GM23248 (cell line): ENCODE results near the gene BCAS1.

ENCODE experiments used
- EZH2 ChIP-seq: fragments of 200-600 bp; sonication (generic); IDR thresholded peaks from 2 replicates; pipeline ENCODE4 v1.6.1; 2018; ENCODE audit warnings: antibody characterized with exemption, mild to moderate bottlenecking; ENCODE audit not compliant: insufficient read depth, poor library complexity, severe bottlenecking
- EZH2phosphoT487 ChIP-seq: fragments of 200-600 bp; sonication (generic); IDR thresholded peaks from 2 replicates; pipeline ENCODE4 v1.6.1; 2018; ENCODE audit warnings: antibody characterized with exemption, moderate library complexity, mild to moderate bottlenecking, low read depth; ENCODE audit not compliant: insufficient read depth

DNA sequence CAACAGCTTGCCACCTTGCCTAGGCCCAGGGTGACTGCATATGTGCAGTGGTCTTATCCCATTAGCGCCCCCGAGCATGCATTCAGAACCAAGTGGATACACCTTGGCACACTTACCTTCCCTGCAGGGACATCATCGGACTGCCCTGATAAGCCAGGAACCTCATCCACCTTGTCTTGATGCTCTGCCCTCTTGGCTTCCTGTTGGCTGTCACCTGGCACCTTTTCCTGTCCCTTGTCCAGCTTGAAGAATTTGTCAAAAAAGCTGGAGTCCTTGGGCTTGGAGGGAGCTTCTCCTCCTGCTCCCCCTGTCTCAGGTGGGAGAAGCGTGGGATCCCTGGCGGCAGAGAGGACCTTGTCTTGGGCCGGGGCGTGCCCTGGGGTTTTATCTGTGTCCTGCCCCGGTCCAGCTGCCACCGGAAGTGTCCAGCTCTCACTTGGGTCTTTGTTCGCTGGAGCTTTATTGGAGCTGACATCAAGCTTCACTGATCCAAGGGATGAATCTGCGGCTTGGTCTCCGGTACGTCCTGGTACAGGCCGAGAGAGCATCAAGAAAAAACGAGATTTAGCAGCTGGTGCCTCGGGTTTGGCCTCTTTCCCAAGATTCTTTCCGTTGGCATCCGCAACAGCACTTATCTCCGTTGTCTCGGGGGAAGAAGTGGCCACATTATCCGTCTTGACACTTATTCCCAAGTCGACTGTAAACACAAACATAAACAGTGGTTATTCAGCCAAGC lies 42.0 kb downstream of the BCAS1 start:
- TF ChIP-seq EZH2 (no peak), EZH2phosphoT487 (no peak)
